Activated gamma-delta T cell (primary cell): ENCODE data around the gene PPP1R36.
"Not testable (repeated sequence)": the region's sequence is repeated elsewhere in the genome, so short reads cannot be mapped to it uniquely, and the experiment has no call there.

Source experiments
- DNase-seq: peaks from one replicate; lab custom pipeline; 2025; lab: John Stamatoyannopoulos, UW
- total RNA-seq, 2 donors: gene quantifications; one replicate each; lab custom pipeline; 2026; lab: John Stamatoyannopoulos, UW

PPP1R36 gene
- 0.10 to 0.39 reads per million in 2 donors for total RNA-seq

GRCh38 chr14:64549791-64550620 is at the start of gene PPP1R36:
TSS of gene PPP1R36 (plus strand) at chr14:64549961. CDS start at chr14:64549998, 37 bp downstream.
- DNase-seq: no peak

GRCh38 chr14:64500088-64500487 is 49.7 kb upstream of the PPP1R36 start:
- DNase-seq: no peak

GRCh38 chr14:64501411-64502171 is 48.2 kb upstream of the PPP1R36 start:
- DNase-seq: no peak

- no peak for DNase-seq
Measured at GRCh38 chr14:64502456-64502855, 47.3 kb upstream of the PPP1R36 start.

- DNase-seq: no peak
Measured at GRCh38 chr14:64502887-64503433, 46.8 kb upstream of the PPP1R36 start.

- peak; percentile 98 for DNase-seq
Measured at GRCh38 chr14:64503434-64504309, 46.1 kb upstream of the PPP1R36 start, which contains the start of gene ZBTB25. TSS of gene ZBTB25 (minus strand) at chr14:64503838. CDS start at chr14:64490533, 13,305 bp downstream.

- DNase-seq: peak; percentile 90
Measured at GRCh38 chr14:64504310-64504896, 45.4 kb upstream of the PPP1R36 start, which contains the start of gene ZBTB1. TSS of gene ZBTB1 (plus strand) at chr14:64504770. CDS start at chr14:64521505, 16,735 bp downstream.

- DNase-seq: peak; percentile 69
Measured at GRCh38 chr14:64504897-64505794, 44.6 kb upstream of the PPP1R36 start.

GRCh38 chr14:64506721-64507120 is 43.0 kb upstream of the PPP1R36 start:
- no peak for DNase-seq

- no peak for DNase-seq
Measured at GRCh38 chr14:64507376-64508156, 42.2 kb upstream of the PPP1R36 start.

- no peak for DNase-seq
Measured at GRCh38 chr14:64508215-64508776, 41.5 kb upstream of the PPP1R36 start.

- DNase-seq: no peak
Measured at GRCh38 chr14:64509036-64509435, 40.7 kb upstream of the PPP1R36 start.

- no peak for DNase-seq
Measured at GRCh38 chr14:64510825-64511671, 38.7 kb upstream of the PPP1R36 start.

GRCh38 chr14:64513271-64513670 is 36.5 kb upstream of the PPP1R36 start:
- no peak for DNase-seq

GRCh38 chr14:64515053-64515452 is 34.7 kb upstream of the PPP1R36 start:
- DNase-seq: no peak

- DNase-seq: no peak
Measured at GRCh38 chr14:64516969-64517368, 32.8 kb upstream of the PPP1R36 start.

GRCh38 chr14:64517667-64518066 is 32.1 kb upstream of the PPP1R36 start:
- not testable (repeated sequence) for DNase-seq

GRCh38 chr14:64518229-64518628 is 31.5 kb upstream of the PPP1R36 start:
- no peak for DNase-seq
